ENCODE measurements around the gene IL13RA1. TPM values are rescaled to one million over a fixed set of nuclear protein-coding genes. Genes with fewer than 3 reads are reported as not detected.

The IL13RA1 gene
- total and polyA plus RNA-seq, 2 experiments from 2014 or later: 2.7 to 6.6 TPM

GRCh38 chrX:118685393-118685792 is 42.0 kb upstream of the IL13RA1 start:
- Histone ChIP-seq H3K4me1 (ENCODE audit: insufficient read depth) (no peaks in the 10 kb centered on the region), H3K36me3 (ENCODE audit: insufficient read depth) (no peaks in the 10 kb centered on the region), H3K9me2 (ENCODE audit: insufficient read depth) (no peaks in the 10 kb centered on the region), H3K79me2 (replicated peaks; ENCODE audit: insufficient read depth) (no peaks in the 10 kb centered on the region), H4K20me1 (replicated peaks; ENCODE audit: insufficient read depth) (no peaks in the 10 kb centered on the region), H3F3A (replicated peaks; ENCODE audit: low read depth) (no peaks in the 10 kb centered on the region), H3K27ac (ENCODE audit: low read depth) (no peak overlapping the region), H3K4me3 (no peak overlapping the region), H3K4me2 (no peak overlapping the region), H2AFZ (no peak overlapping the region), H3K27me3 (ENCODE audit: insufficient read depth) (no peaks in the 10 kb centered on the region)
- H3K36me3 Mint-ChIP-seq (ENCODE audit: low read depth): no peaks in the 10 kb centered on the region
- no peaks in the 10 kb centered on the region for H3K9me3 Mint-ChIP-seq
- H3K4me1 Mint-ChIP-seq: peaks cover 2% of the 10 kb centered on the region; the same call in 1 of the 3 replicates
- TF ChIP-seq ETS1 (IDR thresholded peaks at IDR 0.05) (no peak), CREB1 (CRISPR knock-in tag; IDR thresholded peaks at IDR 0.05; ENCODE audit: low read depth) (no peak), EZH2 (IDR thresholded peaks at IDR 0.05; ENCODE audit: low read depth, unreplicated experiment) (no peak)
- no peaks in the 10 kb centered on the region for H3K27me3 Mint-ChIP-seq (ENCODE audit: insufficient read depth, low read depth, poor library complexity)
- no peak overlapping the region for H3K4me3 Mint-ChIP-seq
- ATAC-seq: no peak
- no peak overlapping the region for H3K27ac Mint-ChIP-seq
- no peak for DNase-seq (ENCODE audit: low spot score)

- no peak overlapping the region for H3K27ac Mint-ChIP-seq
- Histone ChIP-seq H3K79me2 (replicated peaks; ENCODE audit: insufficient read depth) (no peaks in the 10 kb centered on the region), H3F3A (replicated peaks; ENCODE audit: low read depth) (no peaks in the 10 kb centered on the region), H3K36me3 (ENCODE audit: insufficient read depth) (no peaks in the 10 kb centered on the region), H3K27ac (ENCODE audit: low read depth) (no peak overlapping the region), H2AFZ (no peak overlapping the region), H4K20me1 (replicated peaks; ENCODE audit: insufficient read depth) (no peaks in the 10 kb centered on the region), H3K4me2 (no peak overlapping the region), H3K4me3 (no peak overlapping the region), H3K9me2 (ENCODE audit: insufficient read depth) (no peaks in the 10 kb centered on the region), H3K27me3 (ENCODE audit: insufficient read depth) (no peaks in the 10 kb centered on the region), H3K4me1 (ENCODE audit: insufficient read depth) (no peaks in the 10 kb centered on the region)
- no peaks in the 10 kb centered on the region for H3K27me3 Mint-ChIP-seq (ENCODE audit: insufficient read depth, low read depth, poor library complexity)
- no peaks in the 10 kb centered on the region for H3K36me3 Mint-ChIP-seq (ENCODE audit: low read depth)
- DNase-seq (ENCODE audit: low spot score): no peak
- no peaks in the 10 kb centered on the region for H3K4me1 Mint-ChIP-seq
- H3K9me3 Mint-ChIP-seq: no peaks in the 10 kb centered on the region
- ATAC-seq: no peak
- H3K4me3 Mint-ChIP-seq: no peak overlapping the region
- no peak for TF ChIP-seq EZH2phosphoT487 (IDR thresholded peaks at IDR 0.05; ENCODE audit: unreplicated experiment)
- TF ChIP-seq JUNB (IDR thresholded peaks at IDR 0.05; ENCODE audit: unreplicated experiment): no peak
- TF ChIP-seq ZNF462 (CRISPR knock-in tag; IDR thresholded peaks at IDR 0.05): no peak
- TF ChIP-seq CREB1 (CRISPR knock-in tag; IDR thresholded peaks at IDR 0.05; ENCODE audit: low read depth): no peak
- no peak for TF ChIP-seq EZH2 (IDR thresholded peaks at IDR 0.05; ENCODE audit: low read depth, unreplicated experiment)
- no peak for TF ChIP-seq ETS1 (IDR thresholded peaks at IDR 0.05)
- no peak for TF ChIP-seq ZNF114 (CRISPR knock-in tag; IDR thresholded peaks at IDR 0.05)
- TF ChIP-seq ZNF331 (CRISPR knock-in tag; IDR thresholded peaks at IDR 0.05; ENCODE audit: low read depth): no peak
- no peak for TF ChIP-seq STAT1 (IDR thresholded peaks at IDR 0.05; ENCODE audit: unreplicated experiment)
- TF ChIP-seq POLR2AphosphoS5 (IDR thresholded peaks at IDR 0.05; ENCODE audit: low read depth): no peak
- no peak for TF ChIP-seq CTCF (conservative IDR thresholded peaks at IDR 0.05; ENCODE audit: low read depth in 2 of 2)
- no peak for TF ChIP-seq NANOG (IDR thresholded peaks at IDR 0.05; ENCODE audit: borderline replicate concordance)
Observed at GRCh38 chrX:118688935-118689334, 38.5 kb upstream of the IL13RA1 start.

Measured in GM23338 (cell line).